Cardiac fibroblast (primary cell): ENCODE data around the gene ANKRD31.

Experiments used
- DNase-seq, 2 donors: peaks; one replicate each; pipeline versions ENCODE4 v3.0.0 to v3.0.0-alpha.2; 2010; ENCODE audit warnings: low read depth in 2 of 2
- H3K4me3 ChIP-seq, 2 donors: replicated peaks in 1 of 2; 1 replicate in 1 of 2; 2 replicates in 1 of 2; pipeline ENCODE4 v1.5.1; 2011; ENCODE audit warnings: low read depth in 2 of 2, low read length in 2 of 2, mild to moderate bottlenecking in 2 of 2, moderate library complexity in 1 of 2
- CTCF ChIP-seq: IDR thresholded peaks from one replicate; pipeline ENCODE4 v1.5.1; 2011; ENCODE audit warnings: low read depth, mild to moderate bottlenecking, low read length, inconsistent platforms

ANKRD31 gene

GRCh38 chr5:75051217-75051751, 185.4 kb downstream of the ANKRD31 start:
- no peak overlapping the region for H3K4me3 ChIP-seq
- DNase-seq, result peak in 1 of 2 donors; percentile 3
- no peak for TF ChIP-seq CTCF

- no peak overlapping the region for H3K4me3 ChIP-seq
- peak; percentile 31 to 35 for DNase-seq
- TF ChIP-seq CTCF, result peak; percentile 43
Observed at GRCh38 chr5:75050415-75050814, 186.3 kb downstream of the ANKRD31 start.

GRCh38 chr5:75049456-75050351, 187.0 kb downstream of the ANKRD31 start:
- peak; percentile 91 for TF ChIP-seq CTCF
- no peak overlapping the region for H3K4me3 ChIP-seq
- peak; percentile 66 to 75 for DNase-seq

GRCh38 chr5:75048457-75048953, 188.2 kb downstream of the ANKRD31 start:
- no peak overlapping the region for H3K4me3 ChIP-seq
- TF ChIP-seq CTCF, result no peak
- peak in 1 of 2 donors; percentile 23 for DNase-seq

- TF ChIP-seq CTCF, result no peak
- H3K4me3 ChIP-seq, result no peak overlapping the region
- no peak for DNase-seq
Observed at GRCh38 chr5:75047356-75047755, 189.3 kb downstream of the ANKRD31 start.

- H3K4me3 ChIP-seq, result no peak overlapping the region
- TF ChIP-seq CTCF, result no peak
- peak in 1 of 2 donors; percentile 24 for DNase-seq
Observed at GRCh38 chr5:75046366-75047142, 190.1 kb downstream of the ANKRD31 start.
